22Rv1 (cell line): ENCODE data around the gene NECTIN1.

Source experiments
- CTCF ChIP-seq: fragments of 450-650 bp; IDR thresholded peaks from 2 replicates; pipeline ENCODE4 v1.5.1; 2017; ENCODE audit warnings: mild to moderate bottlenecking
- ZFX ChIP-seq: fragments of 450-650 bp; IDR thresholded peaks from 2 replicates; pipeline ENCODE4 v1.6.1; 2017; ENCODE audit warnings: antibody characterized with exemption, borderline replicate concordance

GRCh38 chr11:119739021-119739703 is 10.2 kb upstream of the NECTIN1 start:
- no peak for TF ChIP-seq CTCF
- TF ChIP-seq ZFX: no peak
